ENCODE results near the gene RAD9A. TPM values are rescaled to one million over a fixed set of nuclear protein-coding genes. Genes with fewer than 3 reads are reported as not detected.

RAD9A gene
- total and polyA plus RNA-seq, 9 of the 15 experiments (the other 6 are each of a cell fraction or from before 2014, with no cell fraction given), result 1.4 to 41.2 (median 16.1) TPM

DNA sequence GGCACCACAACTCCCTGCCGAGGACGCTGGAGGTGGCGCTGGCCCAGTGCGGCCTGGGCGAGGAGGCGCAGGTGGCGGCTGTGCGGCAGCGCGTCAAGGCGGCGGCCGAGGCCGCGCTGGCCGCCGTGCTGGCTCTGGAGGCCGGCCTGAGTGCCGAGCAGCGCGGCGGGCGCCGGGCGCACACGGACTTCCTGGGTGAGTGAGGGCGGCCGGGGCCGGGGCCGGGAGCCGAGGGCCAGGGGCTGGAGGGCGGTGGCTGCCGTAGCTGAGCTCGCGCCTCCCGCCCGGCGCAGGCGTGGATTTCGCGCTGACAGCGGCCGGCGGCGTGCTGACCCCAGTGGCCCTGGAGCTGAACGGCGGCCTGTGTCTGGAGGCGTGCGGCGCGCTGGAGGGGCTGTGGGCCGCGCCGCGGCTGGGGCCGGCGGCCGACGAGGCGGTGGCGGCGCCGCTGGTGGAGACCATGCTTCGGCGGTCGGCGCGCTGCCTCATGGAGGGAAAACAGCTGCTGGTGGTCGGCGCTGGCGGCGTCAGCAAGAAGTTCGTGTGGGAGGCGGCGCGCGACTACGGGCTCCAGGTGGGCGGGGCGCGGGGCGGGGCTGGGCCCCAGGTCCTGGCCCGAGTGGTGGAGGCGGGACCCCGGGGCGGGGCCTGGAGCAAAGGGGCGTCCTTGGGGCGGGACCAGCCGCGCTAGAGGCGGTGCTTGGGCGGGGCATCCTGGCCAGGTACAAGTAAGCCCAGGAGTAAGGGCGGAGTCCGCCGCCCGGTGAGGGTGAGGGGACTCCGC is 29.1 kb downstream of the RAD9A start (continued):
- TF ChIP-seq CHCHD3 (CRISPR knock-in tag; IDR thresholded peaks at IDR 0.05), result no peak
- 0 out of 4 replicates have a peak, but pooled peaks of 1 of the 2 experiments have one; percentile 9 for TF ChIP-seq RAD21 (CRISPR knock-in tag; conservative IDR thresholded peaks at IDR 0.05 in 1 of 2, IDR thresholded peaks at IDR 0.05 in 1 of 2)
- no peak for TF ChIP-seq ILK (tag; IDR thresholded peaks at IDR 0.05; ENCODE audit: borderline replicate concordance, low read depth)
- TF ChIP-seq, protein P1, sequence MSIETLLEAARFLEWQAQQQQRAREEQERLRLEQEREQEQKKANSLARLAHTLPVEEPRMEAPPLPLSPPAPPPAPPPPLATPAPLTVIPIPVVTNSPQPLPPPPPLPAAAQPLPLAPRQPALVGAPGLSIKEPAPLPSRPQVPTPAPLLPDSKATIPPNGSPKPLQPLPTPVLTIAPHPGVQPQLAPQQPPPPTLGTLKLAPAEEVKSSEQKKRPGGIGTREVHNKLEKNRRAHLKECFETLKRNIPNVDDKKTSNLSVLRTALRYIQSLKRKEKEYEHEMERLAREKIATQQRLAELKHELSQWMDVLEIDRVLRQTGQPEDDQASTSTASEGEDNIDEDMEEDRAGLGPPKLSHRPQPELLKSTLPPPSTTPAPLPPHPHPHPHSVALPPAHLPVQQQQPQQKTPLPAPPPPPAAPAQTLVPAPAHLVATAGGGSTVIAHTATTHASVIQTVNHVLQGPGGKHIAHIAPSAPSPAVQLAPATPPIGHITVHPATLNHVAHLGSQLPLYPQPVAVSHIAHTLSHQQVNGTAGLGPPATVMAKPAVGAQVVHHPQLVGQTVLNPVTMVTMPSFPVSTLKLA (conservative IDR thresholded peaks at IDR 0.05), result 0 out of 4 replicates have a peak, but pooled peaks of 1 of the 2 experiments have one; percentile 24
- no peak for TF ChIP-seq ZNF23 (CRISPR knock-in tag; IDR thresholded peaks at IDR 0.05)
- TF ChIP-seq SAFB (IDR thresholded peaks at IDR 0.05; ENCODE audit: borderline replicate concordance, low read depth, low read length), result no peak
- TF ChIP-seq XRCC4 (IDR thresholded peaks at IDR 0.05; ENCODE audit: extremely low read depth, insufficient read depth, insufficient read length), result no peak
- TF ChIP-seq, protein P2, sequence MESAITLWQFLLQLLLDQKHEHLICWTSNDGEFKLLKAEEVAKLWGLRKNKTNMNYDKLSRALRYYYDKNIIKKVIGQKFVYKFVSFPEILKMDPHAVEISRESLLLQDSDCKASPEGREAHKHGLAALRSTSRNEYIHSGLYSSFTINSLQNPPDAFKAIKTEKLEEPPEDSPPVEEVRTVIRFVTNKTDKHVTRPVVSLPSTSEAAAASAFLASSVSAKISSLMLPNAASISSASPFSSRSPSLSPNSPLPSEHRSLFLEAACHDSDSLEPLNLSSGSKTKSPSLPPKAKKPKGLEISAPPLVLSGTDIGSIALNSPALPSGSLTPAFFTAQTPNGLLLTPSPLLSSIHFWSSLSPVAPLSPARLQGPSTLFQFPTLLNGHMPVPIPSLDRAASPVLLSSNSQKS (CRISPR knock-in tag; IDR thresholded peaks at IDR 0.05), result no peak
- peak; percentile 88 for TF ChIP-seq CREM (IDR thresholded peaks at IDR 0.05; ENCODE audit: low read depth)
- TF ChIP-seq PTTG1 (tag; IDR thresholded peaks at IDR 0.05; ENCODE audit: low read depth), result no peak
- no peak for TF ChIP-seq EHMT2 (IDR thresholded peaks at IDR 0.05)
- no peak for TF ChIP-seq ZNF3 (CRISPR knock-in tag; IDR thresholded peaks at IDR 0.05)
- TF ChIP-seq RFX5 (IDR thresholded peaks at IDR 0.05; ENCODE audit: low read depth, low read length), result no peak
- TF ChIP-seq MEIS2 (IDR thresholded peaks at IDR 0.05; ENCODE audit: partially characterized antibody), result peak; percentile 32
- no peak for TF ChIP-seq FOXK2 (conservative IDR thresholded peaks at IDR 0.05 in 1 of 2, IDR thresholded peaks at IDR 0.05 in 1 of 2; ENCODE audit: low read depth in 2 of 2)
